Ovary (tissue), 9 donors: ENCODE results near the gene RAB28. TPM values are rescaled to one million over a fixed set of nuclear protein-coding genes. Genes with fewer than 3 reads are reported as not detected.
"Not testable (repeated sequence)": the region's sequence is repeated elsewhere in the genome, so short reads cannot be mapped to it uniquely, and the experiment has no call there.

Experiments
- DNase-seq, 5 donors: peaks; one replicate each; pipeline ENCODE4 v3.0.0-alpha.2; 2019 to 2020
- H3K27ac ChIP-seq, 2 donors: fragments of 200-600 bp; one replicate each; pipeline versions ENCODE4 v1.5.1 to v1.8.0; 2019 to 2022
- H3K27me3 ChIP-seq: fragments of 200-600 bp; one replicate; pipeline ENCODE4 v1.8.0; 2022
- H3K36me3 ChIP-seq: fragments of 200-600 bp; sonication (generic); one replicate; pipeline ENCODE4 v1.5.1; 2019
- H3K4me1 ChIP-seq: one replicate; pipeline ENCODE4 v1.8.1; 2013; ENCODE audit warnings: mild to moderate bottlenecking, moderate library complexity; ENCODE audit not compliant: insufficient read depth
- H3K4me3 ChIP-seq: fragments of 200-600 bp; sonication (generic); one replicate; pipeline ENCODE4 v1.5.1; 2017
- H3K9me3 ChIP-seq, 2 donors: fragments of 200-600 bp in 1 of 2; sonication (generic) in 1 of 2; one replicate each; pipeline versions ENCODE4 v1.5.1 to v1.8.1; 2013 to 2019; ENCODE audit warnings: mild to moderate bottlenecking in 1 of 2, moderate library complexity in 1 of 2
- CTCF ChIP-seq, 3 donors: fragments of 450-650 bp in 2 of 3; fragments of 200-600 bp in 1 of 3; IDR thresholded peaks; one replicate each; pipeline versions ENCODE4 v1.5.1 to v1.8.0; 2016 to 2022; ENCODE audit warnings: antibody characterized with exemption in 3 of 3, mild to moderate bottlenecking in 1 of 3
- EP300 ChIP-seq: sonication (generic); formaldehyde crosslinking; IDR thresholded peaks from one replicate; pipeline ENCODE4 v1.6.1; 2017; ENCODE audit warnings: antibody characterized with exemption
- POLR2A ChIP-seq: fragments of 450-650 bp; IDR thresholded peaks from one replicate; pipeline ENCODE4 v1.6.1; 2017; ENCODE audit warnings: antibody characterized with exemption, mild to moderate bottlenecking, moderate library complexity
- WGBS, 3 donors: extraction: QIAGEN DNeasy Blood & Tissue Kit in 1 of 3; methylation state at CpG; one replicate each; pipeline versions ENCODE4 v1.1.5 to v1.1.7; 2013 to 2017; 5-methylcytosine and 5-hydroxymethylcytosine counted together
- intact Hi-C, 4 donors: fragments of 100-400 bp; cut with DNase I; formaldehyde crosslinking; loops; one replicate each; pipeline versions ENCODE4 v1.11.0 to v1.15.1; 2022 to 2023
- polyA plus RNA-seq, 2 donors: library from polyadenylated mRNA; stranded (reverse); fragments of 200-250 nt in 1 of 2; fragments of 350-450 nt in 1 of 2; fragmentation: Illumina TruSeq in 1 of 2; extraction: RNeasy Lipid Tissue Mini Kit (QIAGEN cat#74804) in 1 of 2; gene quantifications; one replicate each; pipeline ENCODE4 v1.2.3, GENCODE V29; 2013 to 2014
- total RNA-seq, 7 donors: library from RNA; depleted of rRNA in 2 of 7; stranded (reverse); fragments of >200 nt in 2 of 7; fragmentation: NEBNext Ultra II Directional in 3 of 7; extraction: Animal tissue kit (Norgen Biotek cat#: 25700) in 3 of 7; gene quantifications; one replicate each; pipeline versions ENCODE4 v1.1.0 to v1.2.4, GENCODE V29; 2016 to 2023
- donor health status: DM: no; HTN: no; CAD: no; lungs with moderate emphysema.
- donor health status: DM: no; HTN: no; CAD: no.
- donor health status: Bipolar disorder and iron deficiency.
- donor health status: DM: yes; HTN: yes; CAD: no.
- donor health status: DM: no; HTN: no; CAD: no.
- donor health status: DM: yes; HTN: yes; CAD: no.

RAB28 gene
- total and polyA plus RNA-seq, 9 donors: 17.4 to 24.2 (median 20.0) TPM

- WGBS, 3 donors: 47 to 50% (median 50%) methylated on average over 2 of the region's 2 CpGs
- Histone ChIP-seq H3K36me3 (no peaks in the 10 kb centered on the region), H3K4me1 (peaks cover 2% of the 10 kb centered on the region), H3K4me3 (no peak overlapping the region), H3K9me3 (no peaks in the 10 kb centered on the region), H3K27me3 (no peaks in the 10 kb centered on the region), H3K27ac (no peak overlapping the region)
- TF ChIP-seq EP300 (no peak), POLR2A (no peak), CTCF (IDR thresholded peaks at IDR 0.05) (no peak)
- no peak for DNase-seq
- intact Hi-C loops: no loop called here
Observed at GRCh38 chr4:13411942-13412341, 72.2 kb downstream of the RAB28 start.

DNA sequence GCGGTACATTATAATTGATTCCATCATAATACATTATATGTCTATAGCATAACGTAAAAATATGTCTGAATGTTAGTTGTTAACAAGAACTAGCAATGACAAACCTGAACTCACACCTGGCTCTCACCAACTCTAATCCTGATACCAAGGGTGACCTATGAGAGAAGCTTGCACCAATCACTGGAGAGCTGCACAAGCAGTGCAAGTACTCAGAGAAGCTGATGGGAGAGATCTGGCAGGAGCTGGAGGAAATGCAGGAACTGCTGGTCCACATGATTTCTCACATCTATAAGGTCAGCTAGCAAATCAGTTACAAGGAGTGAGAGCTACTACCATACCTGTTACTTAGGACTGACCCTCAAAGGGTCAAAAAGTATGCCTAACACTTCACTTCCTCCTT, 74.8 kb downstream of the RAB28 start:
- no peak overlapping the region for H3K4me3 ChIP-seq
- no peak for TF ChIP-seq EP300
- no peak for TF ChIP-seq CTCF (IDR thresholded peaks at IDR 0.05)
- no peak for TF ChIP-seq POLR2A
- no peaks in the 10 kb centered on the region for H3K27me3 ChIP-seq
- intact Hi-C loops: no loop called here
- no peaks in the 10 kb centered on the region for H3K9me3 ChIP-seq
- H3K27ac ChIP-seq: no peak overlapping the region
- 98 to 100% (median 99%) methylated on average over 2 of the region's 2 CpGs for WGBS, 3 donors
- DNase-seq: no peak
- peaks cover 2% of the 10 kb centered on the region for H3K4me1 ChIP-seq
- no peaks in the 10 kb centered on the region for H3K36me3 ChIP-seq

DNA sequence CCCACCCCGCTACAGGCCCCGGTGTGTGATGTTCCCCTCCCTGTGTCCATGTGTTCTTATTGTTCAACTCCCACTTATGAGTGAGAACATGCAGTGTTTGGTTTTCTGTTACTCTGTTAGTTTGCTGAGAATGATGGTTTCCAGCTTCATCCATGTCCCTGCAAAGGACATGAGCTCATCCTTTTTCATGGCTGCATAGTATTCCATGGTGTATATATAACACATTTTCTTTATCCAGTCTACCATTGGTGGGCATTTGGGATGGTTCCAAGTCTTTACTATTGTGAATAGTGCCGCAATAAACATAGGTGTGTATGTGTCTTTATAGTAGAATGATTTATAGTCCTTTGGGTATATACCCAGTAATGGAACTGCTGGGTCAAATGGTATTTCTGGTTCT, 78.0 kb downstream of the RAB28 start:
- H3K36me3 ChIP-seq, H3K27me3 ChIP-seq, H3K9me3 ChIP-seq, H3K4me3 ChIP-seq, H3K27ac ChIP-seq, H3K4me1 ChIP-seq, DNase-seq, intact Hi-C loops: not testable (repeated sequence)
- 95 to 100% (median 99%) methylated on average over 3 of the region's 3 CpGs for WGBS, 3 donors

DNA sequence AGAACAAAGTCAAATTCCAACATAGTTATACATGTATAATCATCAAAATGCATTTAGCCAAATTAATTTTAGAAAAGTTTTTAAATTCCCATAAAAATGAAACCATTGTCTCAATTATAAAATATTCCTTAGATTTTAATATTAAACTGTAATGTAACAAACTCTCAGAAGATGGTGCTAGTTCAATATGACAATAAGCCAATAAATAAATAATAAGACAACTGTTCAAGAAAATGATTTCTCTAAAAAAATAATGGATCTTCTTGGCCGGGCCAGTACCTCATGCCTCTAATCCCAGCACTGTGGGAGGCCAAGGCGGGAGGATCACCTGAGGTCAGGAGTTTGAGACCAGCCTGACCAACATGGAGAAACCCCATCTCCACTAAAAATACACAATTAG, 80.3 kb downstream of the RAB28 start:
- no peak for DNase-seq
- H3K27me3 ChIP-seq: no peaks in the 10 kb centered on the region
- 84% methylated on average over 2 of the region's 2 CpGs for WGBS, 3 donors
- intact Hi-C loops: no loop called here
- H3K36me3 ChIP-seq: no peaks in the 10 kb centered on the region
- H3K27ac ChIP-seq: no peak overlapping the region
- no peak overlapping the region for H3K4me3 ChIP-seq
- H3K9me3 ChIP-seq: no peaks in the 10 kb centered on the region
- TF ChIP-seq EP300: no peak
- no peak for TF ChIP-seq POLR2A
- TF ChIP-seq CTCF (IDR thresholded peaks at IDR 0.05): no peak
- H3K4me1 ChIP-seq: no peaks in the 10 kb centered on the region

DNA sequence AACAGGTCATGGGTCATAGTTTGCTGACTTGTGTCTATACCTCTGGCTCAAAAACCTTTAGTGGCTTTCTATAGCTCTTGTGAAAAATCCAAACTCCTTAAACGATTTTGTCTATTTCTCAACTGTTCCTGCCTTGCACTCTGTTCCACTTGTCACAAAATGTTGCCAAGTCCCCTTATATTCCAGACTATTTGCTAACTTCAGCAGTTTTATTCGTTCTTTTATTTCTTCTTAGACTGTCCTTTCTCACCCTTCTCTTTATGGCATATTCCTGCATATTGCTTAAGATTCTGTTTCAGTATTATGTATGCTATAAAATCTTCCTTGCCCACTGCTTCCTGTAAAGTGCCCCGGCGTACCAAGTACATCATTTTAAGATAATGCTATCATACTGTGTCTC, 80.8 kb downstream of the RAB28 start:
- Histone ChIP-seq H3K36me3 (no peaks in the 10 kb centered on the region), H3K4me1 (no peaks in the 10 kb centered on the region), H3K4me3 (no peak overlapping the region), H3K27ac (no peak overlapping the region), H3K9me3 (no peaks in the 10 kb centered on the region), H3K27me3 (no peaks in the 10 kb centered on the region)
- intact Hi-C loops: no loop called here
- WGBS, 3 donors: 80 to 90% (median 88%) methylated on average over 4 of the region's 4 CpGs
- DNase-seq: no peak
- TF ChIP-seq EP300 (no peak), CTCF (IDR thresholded peaks at IDR 0.05) (no peak), POLR2A (no peak)
